Progenitor cell of endocrine pancreas (in vitro differentiated cells): Measurements from ENCODE around the gene CENATAC. TPM values are rescaled to one million over a fixed set of nuclear protein-coding genes. Genes with fewer than 3 reads are reported as not detected.

Experiments
- DNase-seq: peaks from one replicate; pipeline ENCODE4 v3.0.0; 2021; ENCODE audit warnings: low spot score; ENCODE audit not compliant: unreplicated experiment
- H3K27ac Mint-ChIP-seq: 2 replicates; pipeline ENCODE4 v1.8.0; 2021; ENCODE audit warnings: mild to moderate bottlenecking, moderate library complexity, mixed read lengths
- H3K27me3 Mint-ChIP-seq: 2 replicates; pipeline ENCODE4 v1.8.0; 2021; ENCODE audit warnings: mixed read lengths
- H3K36me3 Mint-ChIP-seq: 2 replicates; pipeline ENCODE4 v1.8.0; 2022; ENCODE audit warnings: mixed read lengths; ENCODE audit not compliant: insufficient read depth
- H3K4me1 Mint-ChIP-seq: 2 replicates; pipeline ENCODE4 v1.8.0; 2021; ENCODE audit warnings: low read depth, mixed read lengths
- H3K4me3 Mint-ChIP-seq: 2 replicates; pipeline ENCODE4 v1.8.0; 2021; ENCODE audit warnings: low read depth, mild to moderate bottlenecking, moderate library complexity, mixed read lengths
- H3K9me3 Mint-ChIP-seq: 2 replicates; pipeline ENCODE4 v1.8.0; 2021; ENCODE audit warnings: low read depth, mixed read lengths
- CTCF ChIP-seq: fragments of 200-600 bp; sonication (generic); IDR thresholded peaks from one replicate; pipeline ENCODE4 v1.5.0; 2021; ENCODE audit warnings: antibody characterized with exemption, mild to moderate bottlenecking; ENCODE audit not compliant: unreplicated experiment
- total RNA-seq: library from RNA; stranded (reverse); gene quantifications from 2 replicates; pipeline ENCODE4 v1.2.1, GENCODE V29; 2021

The CENATAC gene
- total RNA-seq, 1 donor from 2014 or later: 56.5 TPM

- H3K9me3 Mint-ChIP-seq: peaks cover 4% of the 10 kb centered on the region
- H3K36me3 Mint-ChIP-seq: peaks cover 3% of the 10 kb centered on the region
- peaks cover 6% of the 10 kb centered on the region for H3K27me3 Mint-ChIP-seq
- TF ChIP-seq CTCF: no peak
- peaks cover 3% of the 10 kb centered on the region for H3K4me1 Mint-ChIP-seq
- H3K4me3 Mint-ChIP-seq: no peak within 1 kb of the TSS
- no peak for DNase-seq
- H3K27ac Mint-ChIP-seq: no peak within 1 kb of the TSS
Measured at GRCh38 chr11:118971646-118972045, 26.3 kb upstream of the CENATAC start, which contains the start of gene FOXR1. Gene FOXR1 (plus strand): TSS chr11:118971761. CDS start chr11:118971932, 171 bp downstream.

DNA sequence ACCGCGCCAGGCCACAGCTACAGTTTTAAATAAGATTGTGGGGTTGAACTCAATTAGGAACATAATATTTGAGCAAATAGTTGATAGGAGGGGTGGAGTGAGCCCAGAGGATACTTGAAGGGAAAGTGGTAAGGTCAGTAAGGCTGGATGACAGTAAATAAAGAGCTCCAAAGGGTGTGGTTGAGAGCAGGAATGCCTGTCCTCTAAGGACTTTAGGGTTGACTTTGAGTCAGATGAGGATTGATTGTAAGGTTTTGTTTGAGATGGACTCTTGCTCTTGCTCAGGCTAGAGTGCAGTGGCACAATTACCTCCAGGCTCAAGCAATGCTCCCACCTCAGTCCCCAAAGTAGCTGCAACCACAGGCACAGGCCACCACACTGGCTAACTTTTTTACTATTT, 24.0 kb upstream of the CENATAC start:
- Mint-ChIP-seq H3K36me3 (peaks cover 3% of the 10 kb centered on the region), H3K4me3 (no peak overlapping the region), H3K27me3 (peaks cover 13% of the 10 kb centered on the region), H3K9me3 (peaks cover 4% of the 10 kb centered on the region), H3K27ac (no peak overlapping the region), H3K4me1 (peaks cover 3% of the 10 kb centered on the region)
- DNase-seq: no peak
- TF ChIP-seq CTCF: no peak

DNA sequence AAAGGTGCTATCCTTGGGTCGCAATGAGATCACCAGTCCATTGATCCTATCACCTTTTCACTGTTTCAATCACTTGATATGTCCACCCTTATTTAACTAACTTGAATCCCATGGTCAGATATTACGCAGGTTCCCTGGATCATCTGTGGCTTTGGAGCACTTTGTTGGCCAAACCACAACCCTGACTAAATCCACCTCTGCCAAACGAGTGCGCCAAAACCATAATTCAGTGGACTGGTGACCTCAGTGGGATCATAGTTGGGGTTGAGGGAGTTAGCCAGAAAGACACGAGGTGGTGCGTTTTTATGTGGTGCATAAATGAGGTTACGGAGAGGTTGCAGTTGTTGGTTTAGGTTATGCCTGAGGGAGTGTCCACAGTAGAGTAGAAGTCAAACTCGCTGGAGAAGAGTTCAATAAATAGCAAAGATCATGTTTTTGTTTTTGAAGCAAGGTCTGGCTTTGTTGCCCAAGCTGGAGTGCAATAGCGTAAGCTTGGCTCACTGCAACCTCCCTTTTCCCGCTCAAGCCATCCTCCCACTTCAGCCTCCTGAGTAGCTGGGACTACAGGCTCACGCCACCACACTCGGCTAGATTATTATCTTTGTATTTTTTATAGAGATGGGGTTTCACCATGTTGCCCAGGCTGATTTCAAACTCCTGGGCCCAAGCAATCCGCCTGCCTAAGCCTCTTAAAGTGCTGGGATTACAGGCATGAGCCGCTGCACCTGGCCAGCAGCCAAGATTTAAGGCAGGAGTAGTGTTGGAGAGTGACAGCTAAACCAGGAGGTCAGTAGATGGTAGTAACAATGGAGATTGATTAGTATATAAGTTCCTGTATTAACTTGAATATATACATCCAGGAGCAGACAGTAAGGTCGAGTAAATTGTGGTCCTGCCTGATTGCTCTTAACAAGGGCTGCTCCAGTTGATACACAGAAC, 21.9 kb upstream of the CENATAC start:
- H3K4me1 Mint-ChIP-seq: peaks cover 5% of the 10 kb centered on the region
- H3K36me3 Mint-ChIP-seq: peaks cover 3% of the 10 kb centered on the region
- DNase-seq: no peak
- no peak overlapping the region for H3K27ac Mint-ChIP-seq
- peaks cover 25% of the 10 kb centered on the region for H3K27me3 Mint-ChIP-seq
- H3K4me3 Mint-ChIP-seq: no peak overlapping the region
- H3K9me3 Mint-ChIP-seq: peaks cover 4% of the 10 kb centered on the region
- TF ChIP-seq CTCF: no peak

DNA sequence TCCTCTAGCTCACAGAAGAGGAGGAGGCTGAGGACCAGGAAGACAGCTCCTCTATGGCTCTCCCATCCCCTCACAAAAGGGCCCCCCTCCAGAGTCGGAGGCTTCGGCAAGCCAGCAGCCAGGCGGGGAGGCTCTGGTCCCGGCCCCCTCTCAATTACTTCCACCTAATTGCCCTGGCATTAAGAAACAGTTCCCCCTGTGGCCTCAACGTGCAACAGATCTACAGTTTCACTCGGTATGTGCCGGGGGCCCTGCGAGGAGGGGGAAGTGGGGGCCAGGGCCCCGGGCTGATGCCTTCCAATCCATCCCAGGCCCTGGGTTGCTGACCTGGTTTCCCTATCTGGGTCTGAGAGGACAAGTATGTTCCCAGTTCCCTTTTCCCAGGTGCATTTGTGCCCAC, 18.5 kb upstream of the CENATAC start:
- Mint-ChIP-seq H3K4me3 (no peak overlapping the region), H3K27ac (no peak overlapping the region)

More for the DNA sequence above, 18.5 kb upstream of the CENATAC start:
- DNase-seq: no peak
- Mint-ChIP-seq H3K27me3 (peaks cover 27% of the 10 kb centered on the region), H3K9me3 (no peaks in the 10 kb centered on the region), H3K36me3 (no peaks in the 10 kb centered on the region), H3K4me1 (peaks cover 5% of the 10 kb centered on the region)
- no peak for TF ChIP-seq CTCF
